ENCODE results near the gene PDAP1. TPM values are rescaled to one million over a fixed set of nuclear protein-coding genes. Genes with fewer than 3 reads are reported as not detected.

PDAP1 gene
- total and polyA plus RNA-seq, 2 of the 8 experiments (the other 6 are each of a cell fraction or from before 2014, with no cell fraction given) = 26.6 to 169 TPM

DNA sequence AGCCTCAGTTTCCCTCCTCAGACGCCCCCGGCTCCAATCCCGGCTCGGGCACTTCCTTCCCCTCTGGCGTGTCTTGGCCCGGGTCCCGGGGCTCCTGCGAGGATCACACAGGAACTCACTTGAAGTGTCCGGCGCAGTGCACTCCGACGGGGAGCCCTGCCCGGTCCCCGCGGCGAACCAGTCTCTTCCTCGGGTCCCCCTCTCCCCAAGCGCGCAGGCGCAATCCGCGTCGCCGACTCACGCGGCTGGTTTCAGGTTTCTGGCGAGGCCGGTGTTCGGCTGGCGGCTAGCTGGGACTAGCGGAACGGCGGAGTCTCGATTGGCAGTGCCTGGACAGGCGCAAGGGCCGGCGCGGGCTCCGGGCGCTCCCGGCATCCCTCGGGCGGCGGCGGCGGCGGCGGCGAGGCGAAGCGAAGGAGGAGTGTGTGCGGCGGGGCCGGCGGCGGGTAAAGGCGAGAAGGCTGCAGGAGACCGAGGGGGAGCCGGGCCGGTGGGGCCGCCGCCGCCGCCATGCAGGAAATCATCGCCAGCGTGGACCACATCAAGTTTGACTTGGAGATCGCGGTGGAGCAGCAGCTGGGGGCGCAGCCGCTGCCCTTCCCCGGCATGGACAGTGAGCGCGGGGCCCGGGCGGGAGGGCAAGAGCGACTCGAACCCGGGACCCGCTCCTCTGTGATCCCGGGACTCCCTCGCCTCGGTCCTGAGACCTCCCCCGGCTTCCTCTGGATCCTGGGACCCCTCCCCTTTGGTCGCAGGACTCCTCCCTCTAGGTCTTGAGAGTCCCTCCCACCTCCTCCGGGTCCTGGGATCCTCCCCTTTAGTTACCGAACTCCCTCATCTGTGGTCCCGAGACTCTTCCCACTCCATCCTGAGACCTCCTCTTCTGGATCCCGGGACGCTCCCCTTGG is 30.4 kb upstream of the PDAP1 start, which contains the start of the genes CPSF4 and PTCD1 (continued):
- TF ChIP-seq RAD21 (IDR thresholded peaks at IDR 0.05 in 1 of 2, conservative IDR thresholded peaks at IDR 0.05 in 1 of 2; ENCODE audit: low read depth in 2 of 2, low read length in 2 of 2) = no peak
- no peak for TF ChIP-seq CHD1 (IDR thresholded peaks at IDR 0.05; ENCODE audit: low read depth, low read length)
- TF ChIP-seq TCF12 (IDR thresholded peaks at IDR 0.05; ENCODE audit: low read depth, low read length) = no peak
- TF ChIP-seq NANOG (IDR thresholded peaks at IDR 0.05; ENCODE audit: insufficient read depth, low read depth, low read length, poor library complexity, severe bottlenecking) = no peak
- no peak for TF ChIP-seq EZH2 (IDR thresholded peaks at IDR 0.05; ENCODE audit: low read depth, low read length, severe bottlenecking)
- TF ChIP-seq, protein P1, sequence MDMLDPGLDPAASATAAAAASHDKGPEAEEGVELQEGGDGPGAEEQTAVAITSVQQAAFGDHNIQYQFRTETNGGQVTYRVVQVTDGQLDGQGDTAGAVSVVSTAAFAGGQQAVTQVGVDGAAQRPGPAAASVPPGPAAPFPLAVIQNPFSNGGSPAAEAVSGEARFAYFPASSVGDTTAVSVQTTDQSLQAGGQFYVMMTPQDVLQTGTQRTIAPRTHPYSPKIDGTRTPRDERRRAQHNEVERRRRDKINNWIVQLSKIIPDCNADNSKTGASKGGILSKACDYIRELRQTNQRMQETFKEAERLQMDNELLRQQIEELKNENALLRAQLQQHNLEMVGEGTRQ (IDR thresholded peaks at IDR 0.05; ENCODE audit: low read length) = no peak
- peak; percentile 70 for TF ChIP-seq POLR2AphosphoS5 (IDR thresholded peaks at IDR 0.05; ENCODE audit: low read depth, low read length)
- TF ChIP-seq, protein P2, sequence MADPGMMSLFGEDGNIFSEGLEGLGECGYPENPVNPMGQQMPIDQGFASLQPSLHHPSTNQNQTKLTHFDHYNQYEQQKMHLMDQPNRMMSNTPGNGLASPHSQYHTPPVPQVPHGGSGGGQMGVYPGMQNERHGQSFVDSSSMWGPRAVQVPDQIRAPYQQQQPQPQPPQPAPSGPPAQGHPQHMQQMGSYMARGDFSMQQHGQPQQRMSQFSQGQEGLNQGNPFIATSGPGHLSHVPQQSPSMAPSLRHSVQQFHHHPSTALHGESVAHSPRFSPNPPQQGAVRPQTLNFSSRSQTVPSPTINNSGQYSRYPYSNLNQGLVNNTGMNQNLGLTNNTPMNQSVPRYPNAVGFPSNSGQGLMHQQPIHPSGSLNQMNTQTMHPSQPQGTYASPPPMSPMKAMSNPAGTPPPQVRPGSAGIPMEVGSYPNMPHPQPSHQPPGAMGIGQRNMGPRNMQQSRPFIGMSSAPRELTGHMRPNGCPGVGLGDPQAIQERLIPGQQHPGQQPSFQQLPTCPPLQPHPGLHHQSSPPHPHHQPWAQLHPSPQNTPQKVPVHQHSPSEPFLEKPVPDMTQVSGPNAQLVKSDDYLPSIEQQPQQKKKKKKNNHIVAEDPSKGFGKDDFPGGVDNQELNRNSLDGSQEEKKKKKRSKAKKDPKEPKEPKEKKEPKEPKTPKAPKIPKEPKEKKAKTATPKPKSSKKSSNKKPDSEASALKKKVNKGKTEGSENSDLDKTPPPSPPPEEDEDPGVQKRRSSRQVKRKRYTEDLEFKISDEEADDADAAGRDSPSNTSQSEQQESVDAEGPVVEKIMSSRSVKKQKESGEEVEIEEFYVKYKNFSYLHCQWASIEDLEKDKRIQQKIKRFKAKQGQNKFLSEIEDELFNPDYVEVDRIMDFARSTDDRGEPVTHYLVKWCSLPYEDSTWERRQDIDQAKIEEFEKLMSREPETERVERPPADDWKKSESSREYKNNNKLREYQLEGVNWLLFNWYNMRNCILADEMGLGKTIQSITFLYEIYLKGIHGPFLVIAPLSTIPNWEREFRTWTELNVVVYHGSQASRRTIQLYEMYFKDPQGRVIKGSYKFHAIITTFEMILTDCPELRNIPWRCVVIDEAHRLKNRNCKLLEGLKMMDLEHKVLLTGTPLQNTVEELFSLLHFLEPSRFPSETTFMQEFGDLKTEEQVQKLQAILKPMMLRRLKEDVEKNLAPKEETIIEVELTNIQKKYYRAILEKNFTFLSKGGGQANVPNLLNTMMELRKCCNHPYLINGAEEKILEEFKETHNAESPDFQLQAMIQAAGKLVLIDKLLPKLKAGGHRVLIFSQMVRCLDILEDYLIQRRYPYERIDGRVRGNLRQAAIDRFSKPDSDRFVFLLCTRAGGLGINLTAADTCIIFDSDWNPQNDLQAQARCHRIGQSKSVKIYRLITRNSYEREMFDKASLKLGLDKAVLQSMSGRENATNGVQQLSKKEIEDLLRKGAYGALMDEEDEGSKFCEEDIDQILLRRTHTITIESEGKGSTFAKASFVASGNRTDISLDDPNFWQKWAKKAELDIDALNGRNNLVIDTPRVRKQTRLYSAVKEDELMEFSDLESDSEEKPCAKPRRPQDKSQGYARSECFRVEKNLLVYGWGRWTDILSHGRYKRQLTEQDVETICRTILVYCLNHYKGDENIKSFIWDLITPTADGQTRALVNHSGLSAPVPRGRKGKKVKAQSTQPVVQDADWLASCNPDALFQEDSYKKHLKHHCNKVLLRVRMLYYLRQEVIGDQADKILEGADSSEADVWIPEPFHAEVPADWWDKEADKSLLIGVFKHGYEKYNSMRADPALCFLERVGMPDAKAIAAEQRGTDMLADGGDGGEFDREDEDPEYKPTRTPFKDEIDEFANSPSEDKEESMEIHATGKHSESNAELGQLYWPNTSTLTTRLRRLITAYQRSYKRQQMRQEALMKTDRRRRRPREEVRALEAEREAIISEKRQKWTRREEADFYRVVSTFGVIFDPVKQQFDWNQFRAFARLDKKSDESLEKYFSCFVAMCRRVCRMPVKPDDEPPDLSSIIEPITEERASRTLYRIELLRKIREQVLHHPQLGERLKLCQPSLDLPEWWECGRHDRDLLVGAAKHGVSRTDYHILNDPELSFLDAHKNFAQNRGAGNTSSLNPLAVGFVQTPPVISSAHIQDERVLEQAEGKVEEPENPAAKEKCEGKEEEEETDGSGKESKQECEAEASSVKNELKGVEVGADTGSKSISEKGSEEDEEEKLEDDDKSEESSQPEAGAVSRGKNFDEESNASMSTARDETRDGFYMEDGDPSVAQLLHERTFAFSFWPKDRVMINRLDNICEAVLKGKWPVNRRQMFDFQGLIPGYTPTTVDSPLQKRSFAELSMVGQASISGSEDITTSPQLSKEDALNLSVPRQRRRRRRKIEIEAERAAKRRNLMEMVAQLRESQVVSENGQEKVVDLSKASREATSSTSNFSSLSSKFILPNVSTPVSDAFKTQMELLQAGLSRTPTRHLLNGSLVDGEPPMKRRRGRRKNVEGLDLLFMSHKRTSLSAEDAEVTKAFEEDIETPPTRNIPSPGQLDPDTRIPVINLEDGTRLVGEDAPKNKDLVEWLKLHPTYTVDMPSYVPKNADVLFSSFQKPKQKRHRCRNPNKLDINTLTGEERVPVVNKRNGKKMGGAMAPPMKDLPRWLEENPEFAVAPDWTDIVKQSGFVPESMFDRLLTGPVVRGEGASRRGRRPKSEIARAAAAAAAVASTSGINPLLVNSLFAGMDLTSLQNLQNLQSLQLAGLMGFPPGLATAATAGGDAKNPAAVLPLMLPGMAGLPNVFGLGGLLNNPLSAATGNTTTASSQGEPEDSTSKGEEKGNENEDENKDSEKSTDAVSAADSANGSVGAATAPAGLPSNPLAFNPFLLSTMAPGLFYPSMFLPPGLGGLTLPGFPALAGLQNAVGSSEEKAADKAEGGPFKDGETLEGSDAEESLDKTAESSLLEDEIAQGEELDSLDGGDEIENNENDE (IDR thresholded peaks at IDR 0.05; ENCODE audit: insufficient replicate concordance, low read length) = no peak
